HFFc6 (cell line): ENCODE measurements around the gene CALML3. TPM values are rescaled to one million over a fixed set of nuclear protein-coding genes. Genes with fewer than 3 reads are reported as not detected.

Source experiments
- DNase-seq: peaks from one replicate; pipeline ENCODE4 v3.0.0-alpha.2; 2018
- H3K27ac Mint-ChIP-seq: 2 replicates; pipeline ENCODE4 v1.8.0; 2020; ENCODE audit warnings: mild to moderate bottlenecking, mixed read lengths
- H3K27me3 Mint-ChIP-seq: 2 replicates; pipeline ENCODE4 v1.8.0; 2021; ENCODE audit warnings: mild to moderate bottlenecking, moderate library complexity, mixed read lengths; ENCODE audit not compliant: insufficient read depth
- H3K36me3 Mint-ChIP-seq: 2 replicates; pipeline ENCODE4 v1.8.0; 2021; ENCODE audit warnings: low read depth, mixed read lengths
- H3K4me1 Mint-ChIP-seq: 2 replicates; pipeline ENCODE4 v1.8.0; 2020; ENCODE audit warnings: low read depth, mixed read lengths
- H3K4me3 Mint-ChIP-seq: 2 replicates; pipeline ENCODE4 v1.8.0; 2020; ENCODE audit warnings: mild to moderate bottlenecking, moderate library complexity, mixed read lengths
- H3K9me3 Mint-ChIP-seq: 2 replicates; pipeline ENCODE4 v1.8.0; 2020; ENCODE audit warnings: mild to moderate bottlenecking, mixed read lengths
- total RNA-seq, 6 experiments: library from RNA; stranded (reverse); fragmentation: NEBNext Ultra II Directional; extraction: Animal tissue kit (Norgen Biotek cat#: 25700); gene quantifications; 2 replicates in 1 of 6; 3 replicates in 5 of 6; pipeline ENCODE4 v1.2.3, GENCODE V29; 2021
- TF ChIP-seq, protein P1 (sequence below): fragments of 200-600 bp; sonication (generic); IDR thresholded peaks from 2 replicates; pipeline ENCODE4 v1.5.0; 2021; ENCODE audit warnings: antibody characterized with exemption, mild to moderate bottlenecking

CALML3 gene
- total RNA-seq, 6 experiments from 2014 or later, result not detected

DNA sequence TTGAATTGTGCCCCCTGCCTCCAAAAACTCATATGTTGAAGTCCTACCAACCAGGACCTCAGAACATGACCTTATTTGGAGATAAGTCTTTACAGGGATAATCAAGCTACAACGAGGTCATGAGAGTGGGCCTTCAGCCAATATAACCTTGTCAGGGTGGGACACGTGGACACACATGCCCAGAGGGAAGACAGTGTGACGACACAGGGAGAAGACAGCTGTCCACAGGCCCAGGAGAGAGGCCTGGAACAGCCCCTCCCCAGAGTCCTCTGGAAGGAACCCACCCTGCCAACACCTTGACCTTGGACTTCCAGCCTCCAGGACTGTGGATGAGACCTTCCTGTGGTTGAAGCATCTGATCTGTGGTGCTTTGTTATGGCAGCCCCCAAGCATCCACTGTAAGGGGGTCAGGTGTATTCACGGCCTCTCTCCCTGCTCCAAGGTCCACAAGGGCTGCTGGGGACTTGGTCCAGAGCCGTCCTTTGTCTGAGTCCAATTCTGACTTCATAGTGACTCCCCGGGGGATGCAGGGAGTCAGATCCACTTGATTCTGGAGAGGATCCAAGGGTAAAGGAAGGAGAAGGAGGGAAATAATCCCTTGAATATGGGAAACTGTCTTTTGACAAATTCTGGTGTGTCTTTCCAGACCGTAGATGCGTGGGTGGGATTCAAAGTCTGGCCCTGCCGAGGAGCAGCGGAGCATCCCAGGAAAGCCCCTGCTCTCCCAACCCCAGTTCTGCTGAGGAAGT lies 7.0 kb downstream of the CALML3 start:
- no peaks in the 10 kb centered on the region for H3K36me3 Mint-ChIP-seq
- no peak overlapping the region for H3K4me3 Mint-ChIP-seq
- DNase-seq, result no peak
- H3K4me1 Mint-ChIP-seq, result no peaks in the 10 kb centered on the region
- no peak overlapping the region for H3K27ac Mint-ChIP-seq
- no peaks in the 10 kb centered on the region for H3K9me3 Mint-ChIP-seq
- TF ChIP-seq, protein P1, sequence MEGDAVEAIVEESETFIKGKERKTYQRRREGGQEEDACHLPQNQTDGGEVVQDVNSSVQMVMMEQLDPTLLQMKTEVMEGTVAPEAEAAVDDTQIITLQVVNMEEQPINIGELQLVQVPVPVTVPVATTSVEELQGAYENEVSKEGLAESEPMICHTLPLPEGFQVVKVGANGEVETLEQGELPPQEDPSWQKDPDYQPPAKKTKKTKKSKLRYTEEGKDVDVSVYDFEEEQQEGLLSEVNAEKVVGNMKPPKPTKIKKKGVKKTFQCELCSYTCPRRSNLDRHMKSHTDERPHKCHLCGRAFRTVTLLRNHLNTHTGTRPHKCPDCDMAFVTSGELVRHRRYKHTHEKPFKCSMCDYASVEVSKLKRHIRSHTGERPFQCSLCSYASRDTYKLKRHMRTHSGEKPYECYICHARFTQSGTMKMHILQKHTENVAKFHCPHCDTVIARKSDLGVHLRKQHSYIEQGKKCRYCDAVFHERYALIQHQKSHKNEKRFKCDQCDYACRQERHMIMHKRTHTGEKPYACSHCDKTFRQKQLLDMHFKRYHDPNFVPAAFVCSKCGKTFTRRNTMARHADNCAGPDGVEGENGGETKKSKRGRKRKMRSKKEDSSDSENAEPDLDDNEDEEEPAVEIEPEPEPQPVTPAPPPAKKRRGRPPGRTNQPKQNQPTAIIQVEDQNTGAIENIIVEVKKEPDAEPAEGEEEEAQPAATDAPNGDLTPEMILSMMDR, result no peak
- peaks cover 12% of the 10 kb centered on the region for H3K27me3 Mint-ChIP-seq

DNA sequence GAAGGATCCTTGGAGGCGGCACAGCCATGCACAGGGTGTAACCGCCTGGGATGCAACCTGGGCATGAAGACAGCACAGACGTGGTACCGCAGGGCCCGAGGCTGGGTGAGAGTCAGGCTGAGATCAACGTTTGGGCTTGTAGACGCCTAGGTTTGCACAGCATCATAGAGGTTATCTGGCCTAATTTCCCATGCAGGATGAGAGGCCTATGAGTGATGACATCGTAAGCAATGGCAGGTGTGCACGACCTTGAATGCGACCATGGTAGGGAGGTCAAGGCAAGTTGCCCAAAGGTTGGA lies 7.5 kb downstream of the CALML3 start:
- H3K27ac Mint-ChIP-seq, result no peak overlapping the region
- peaks cover 12% of the 10 kb centered on the region for H3K27me3 Mint-ChIP-seq
- H3K4me1 Mint-ChIP-seq, result no peaks in the 10 kb centered on the region
- no peak overlapping the region for H3K4me3 Mint-ChIP-seq
- TF ChIP-seq, protein P1, result no peak
- no peak for DNase-seq
- no peaks in the 10 kb centered on the region for H3K36me3 Mint-ChIP-seq
- no peaks in the 10 kb centered on the region for H3K9me3 Mint-ChIP-seq

DNA sequence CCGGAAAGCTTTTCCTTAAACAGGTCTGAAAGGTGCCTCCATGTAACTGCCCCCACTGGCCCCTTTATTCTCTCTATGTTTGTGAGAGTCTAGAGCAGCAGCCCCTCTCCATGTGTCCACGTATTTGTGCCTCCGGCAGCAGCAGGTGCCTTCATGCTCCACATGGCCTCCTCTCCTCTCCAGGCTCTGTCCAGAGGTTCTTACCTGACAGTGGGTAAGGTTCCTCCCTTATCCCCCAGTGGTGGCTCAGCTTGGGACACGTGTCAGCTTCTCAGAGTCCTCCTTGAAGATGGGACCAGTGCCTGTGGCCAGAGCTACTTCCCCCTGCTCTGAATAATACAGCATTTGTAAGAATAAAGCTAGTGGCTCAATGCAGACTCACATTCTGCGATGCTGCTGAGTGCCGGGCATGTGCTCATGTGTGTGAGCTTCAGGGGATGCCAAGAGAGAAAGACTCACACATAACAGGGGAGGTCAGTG lies 7.9 kb downstream of the CALML3 start:
- TF ChIP-seq, protein P1, result no peak
- peaks cover 9% of the 10 kb centered on the region for H3K27me3 Mint-ChIP-seq
- no peaks in the 10 kb centered on the region for H3K36me3 Mint-ChIP-seq

DNA sequence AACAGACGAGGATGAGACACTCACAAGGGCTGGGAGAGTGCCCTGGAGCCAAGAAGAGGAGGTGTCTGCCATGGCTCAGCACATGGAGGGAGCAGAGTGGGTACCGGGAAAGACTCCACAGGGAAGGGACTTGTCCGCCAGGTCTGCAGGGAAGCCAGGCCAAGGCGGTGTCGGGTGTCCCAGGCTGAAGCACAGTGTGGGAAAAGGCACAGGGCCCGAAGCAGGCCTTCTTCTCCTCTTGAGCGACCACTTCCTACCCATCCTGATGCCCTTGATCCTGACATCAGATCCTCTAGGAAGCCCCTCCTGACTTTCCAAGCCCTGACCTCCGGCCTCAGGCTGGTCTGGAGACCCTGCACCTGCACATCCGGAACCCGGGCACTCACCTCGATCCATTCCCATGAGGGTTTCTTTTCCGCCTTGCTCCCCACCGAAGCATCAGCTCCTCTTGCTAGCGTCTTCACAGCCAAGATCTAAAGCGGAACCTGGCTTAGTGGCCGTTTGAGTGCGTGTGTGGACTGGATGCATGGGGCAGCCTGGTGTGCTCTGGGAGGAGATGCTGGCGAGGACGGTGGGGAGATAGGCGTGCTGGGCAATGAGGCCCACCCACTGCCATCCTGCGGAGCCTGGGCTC lies 8.5 kb downstream of the CALML3 start:
- H3K27me3 Mint-ChIP-seq, result peaks cover 8% of the 10 kb centered on the region; the same call in 1 of the 2 replicates

More for the DNA sequence above, 7.9 kb downstream of the CALML3 start:
- Mint-ChIP-seq H3K27ac (no peak overlapping the region), H3K4me3 (no peak overlapping the region), H3K9me3 (no peaks in the 10 kb centered on the region), H3K4me1 (peaks cover under 1% of the 10 kb centered on the region; the same call in 1 of the 2 replicates)
- no peak for DNase-seq

DNA sequence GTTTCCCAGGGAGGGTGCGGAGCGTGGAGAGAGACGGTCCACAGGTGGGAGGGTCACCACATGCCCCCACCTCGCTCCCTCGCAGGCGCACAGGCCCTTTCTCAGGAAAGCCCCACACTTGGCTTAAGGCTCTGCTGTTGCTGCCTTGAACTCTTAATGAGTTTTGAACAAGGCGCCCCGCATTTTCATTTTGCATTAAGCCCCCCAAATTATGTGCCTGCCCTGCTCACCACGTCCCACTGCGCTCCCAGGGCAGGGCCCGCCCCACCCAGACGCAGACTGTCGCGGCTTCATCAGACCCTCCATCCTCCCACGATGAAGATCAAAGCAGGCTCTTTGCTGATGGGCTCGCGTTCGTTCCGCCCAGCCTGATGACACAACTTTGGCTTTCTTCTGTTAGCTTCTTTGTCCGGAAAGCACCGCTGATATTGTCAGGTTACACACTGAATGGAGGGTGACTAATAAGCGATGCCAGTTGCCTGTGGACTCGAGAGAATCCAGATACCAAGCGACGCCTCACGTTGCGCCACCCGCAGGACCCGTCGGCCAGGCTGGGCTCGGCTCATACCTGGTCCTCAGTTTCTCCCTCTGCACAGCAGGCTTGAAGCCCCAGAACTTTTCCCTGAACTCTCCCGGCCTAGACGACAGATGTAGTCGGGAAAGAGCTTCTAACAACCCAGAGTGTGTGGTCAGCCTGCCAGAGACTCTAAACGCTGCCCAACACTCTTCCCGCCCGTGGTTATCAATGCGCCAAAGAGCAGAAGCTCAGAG lies 9.5 kb downstream of the CALML3 start:
- TF ChIP-seq, protein P1, result no peak
- Mint-ChIP-seq H3K27me3 (peaks cover 10% of the 10 kb centered on the region), H3K9me3 (no peaks in the 10 kb centered on the region), H3K4me1 (peaks cover 16% of the 10 kb centered on the region), H3K27ac (no peak overlapping the region), H3K4me3 (no peak overlapping the region), H3K36me3 (no peaks in the 10 kb centered on the region)
- DNase-seq, result no peak

More for the DNA sequence above, 8.5 kb downstream of the CALML3 start:
- Mint-ChIP-seq H3K36me3 (no peaks in the 10 kb centered on the region), H3K4me3 (no peak overlapping the region), H3K4me1 (peaks cover 6% of the 10 kb centered on the region), H3K27ac (no peak overlapping the region), H3K9me3 (no peaks in the 10 kb centered on the region)
- DNase-seq, result no peak
- TF ChIP-seq, protein P1, result no peak
